H9 (cell line): Measurements from ENCODE around the gene PODXL2. TPM values are rescaled to one million over a fixed set of nuclear protein-coding genes. Genes with fewer than 3 reads are reported as not detected.

Source experiments
- DNase-seq: peaks from one replicate; pipeline ENCODE4 v3.0.0-alpha.2; 2017
- H2AFZ ChIP-seq: one replicate; pipeline ENCODE4 v1.6.1; 2013; ENCODE audit warnings: mild to moderate bottlenecking, low read length, control low read depth, moderate library complexity
- H2AK5ac ChIP-seq: 2 replicates; pipeline ENCODE4 v1.6.1; 2013; ENCODE audit warnings: low read length, control low read depth, mixed read lengths; ENCODE audit not compliant: insufficient read length
- H2BK120ac ChIP-seq: one replicate; pipeline ENCODE4 v1.6.1; 2013; ENCODE audit warnings: low read depth, mild to moderate bottlenecking, low read length, control low read depth, inconsistent platforms; ENCODE audit not compliant: poor library complexity, severe bottlenecking
- H2BK12ac ChIP-seq: 2 replicates; pipeline ENCODE4 v1.6.1; 2013; ENCODE audit warnings: low read length, control low read depth, mixed read lengths, low read depth; ENCODE audit not compliant: insufficient read length
- H2BK15ac ChIP-seq: 2 replicates; pipeline ENCODE4 v1.6.1; 2013; ENCODE audit warnings: low read depth, low read length, control low read depth
- H2BK20ac ChIP-seq: one replicate; pipeline ENCODE4 v1.6.1; 2013; ENCODE audit warnings: low read depth, mild to moderate bottlenecking, low read length, control low read depth, inconsistent platforms; ENCODE audit not compliant: poor library complexity, severe bottlenecking
- H2BK5ac ChIP-seq: 2 replicates; pipeline ENCODE4 v1.6.1; 2013; ENCODE audit warnings: low read length, control low read depth, mixed read lengths; ENCODE audit not compliant: insufficient read length
- H3K14ac ChIP-seq: 2 replicates; pipeline ENCODE4 v1.6.1; 2013; ENCODE audit warnings: low read length, control low read depth; ENCODE audit not compliant: insufficient read depth
- H3K18ac ChIP-seq: 2 replicates; pipeline ENCODE4 v1.6.1; 2013; ENCODE audit warnings: low read depth, mild to moderate bottlenecking, mixed read lengths, low read length, control low read depth; ENCODE audit not compliant: insufficient read length
- H3K23ac ChIP-seq: 2 replicates; pipeline ENCODE4 v1.6.1; 2013; ENCODE audit warnings: low read length, control low read depth, mixed read lengths, low read depth; ENCODE audit not compliant: insufficient read length
- H3K23me2 ChIP-seq: 2 replicates; pipeline ENCODE4 v1.6.1; 2013; ENCODE audit warnings: low read depth, mild to moderate bottlenecking, mixed read lengths, low read length, control low read depth; ENCODE audit not compliant: insufficient read length, poor library complexity, severe bottlenecking
- H3K27ac ChIP-seq: 2 replicates; pipeline ENCODE4 v1.5.1; 2013; ENCODE audit warnings: low read length, control low read depth, mixed read lengths, low read depth; ENCODE audit not compliant: insufficient read length
- H3K27me3 ChIP-seq: 2 replicates; pipeline ENCODE4 v1.6.1; 2013; ENCODE audit warnings: low read length, control low read depth, inconsistent platforms; ENCODE audit not compliant: insufficient read depth
- H3K4ac ChIP-seq: 2 replicates; pipeline ENCODE4 v1.6.1; 2013; ENCODE audit warnings: low read depth, mild to moderate bottlenecking, control low read depth, inconsistent platforms, low read length, moderate library complexity
- H3K4me1 ChIP-seq: 2 replicates; pipeline ENCODE4 v1.6.1; 2013; ENCODE audit warnings: low read length, control low read depth, inconsistent platforms; ENCODE audit not compliant: insufficient read depth
- H3K4me2 ChIP-seq: 2 replicates; pipeline ENCODE4 v1.6.1; 2013; ENCODE audit warnings: low read length, control low read depth, mixed read lengths; ENCODE audit not compliant: insufficient read length, insufficient read depth
- H3K56ac ChIP-seq: 2 replicates; pipeline ENCODE4 v1.6.1; 2013; ENCODE audit warnings: low read depth, mild to moderate bottlenecking, mixed read lengths, low read length, control low read depth; ENCODE audit not compliant: insufficient read length
- H3K79me1 ChIP-seq: 2 replicates; pipeline ENCODE4 v1.6.1; 2013; ENCODE audit warnings: low read depth, mild to moderate bottlenecking, moderate library complexity, low read length, control low read depth, inconsistent platforms; ENCODE audit not compliant: insufficient read depth, poor library complexity, severe bottlenecking
- H3K79me2 ChIP-seq: 2 replicates; pipeline ENCODE4 v1.6.1; 2013; ENCODE audit warnings: low read length, control low read depth, inconsistent platforms; ENCODE audit not compliant: insufficient read depth
- H3K9ac ChIP-seq: 2 replicates; pipeline ENCODE4 v1.6.1; 2013; ENCODE audit warnings: low read length, control low read depth, mixed read lengths; ENCODE audit not compliant: insufficient read length; ENCODE audit errors: extremely low read depth
- H3K9me3 ChIP-seq: one replicate; pipeline ENCODE4 v1.6.1; 2013; ENCODE audit warnings: low read depth, low read length, inconsistent platforms; ENCODE audit not compliant: control insufficient read depth
- H3T11ph ChIP-seq: one replicate; pipeline ENCODE4 v1.6.1; 2013; ENCODE audit warnings: mild to moderate bottlenecking, low read length, control low read depth, inconsistent platforms
- H4K20me1 ChIP-seq: one replicate; pipeline ENCODE4 v1.6.1; 2013; ENCODE audit not compliant: control insufficient read depth, insufficient read length, insufficient read depth
- H4K5ac ChIP-seq: 2 replicates; pipeline ENCODE4 v1.6.1; 2013; ENCODE audit warnings: low read depth, mild to moderate bottlenecking, mixed read lengths, low read length, control low read depth; ENCODE audit not compliant: insufficient read length
- H4K8ac ChIP-seq: replicated peaks from 2 replicates; pipeline ENCODE4 v1.6.1; 2013; ENCODE audit warnings: low read length, control low read depth, mixed read lengths, low read depth; ENCODE audit not compliant: insufficient read length
- H4K91ac ChIP-seq: 2 replicates; pipeline ENCODE4 v1.6.1; 2013; ENCODE audit warnings: low read depth, mild to moderate bottlenecking, moderate library complexity, mixed read lengths, low read length, control low read depth; ENCODE audit not compliant: insufficient read length
- H3K27ac Mint-ChIP-seq, 3 experiments: 2 replicates in 2 of 3; 3 replicates in 1 of 3; pipeline ENCODE4 v1.8.0; 2020 to 2021; ENCODE audit warnings: mixed read lengths in 3 of 3, mild to moderate bottlenecking in 1 of 3, moderate library complexity in 1 of 3
- H3K27me3 Mint-ChIP-seq: 2 replicates; pipeline ENCODE4 v1.8.0; 2021; ENCODE audit warnings: low read depth, mild to moderate bottlenecking, moderate library complexity, mixed read lengths
- H3K36me3 Mint-ChIP-seq, 3 experiments: 2 replicates in 2 of 3; 3 replicates in 1 of 3; pipeline ENCODE4 v1.8.0; 2020 to 2021; ENCODE audit warnings: low read depth in 3 of 3, mixed read lengths in 3 of 3; ENCODE audit not compliant: insufficient read depth in 1 of 3
- H3K4me1 Mint-ChIP-seq, 2 experiments: 2 replicates each; pipeline ENCODE4 v1.8.0; 2020; ENCODE audit warnings: mixed read lengths in 2 of 2
- H3K4me3 Mint-ChIP-seq, 2 experiments: 2 replicates in 1 of 2; 3 replicates in 1 of 2; pipeline ENCODE4 v1.8.0; 2020 to 2021; ENCODE audit warnings: mild to moderate bottlenecking in 2 of 2, mixed read lengths in 2 of 2, moderate library complexity in 1 of 2
- H3K9me3 Mint-ChIP-seq, 2 experiments: 2 replicates in 1 of 2; 3 replicates in 1 of 2; pipeline ENCODE4 v1.8.0; 2020; ENCODE audit warnings: mild to moderate bottlenecking in 2 of 2, mixed read lengths in 2 of 2, moderate library complexity in 1 of 2
- CTCF ChIP-seq: fragments of 200-600 bp; sonication (generic); conservative IDR thresholded peaks from 3 replicates; pipeline ENCODE4 v1.8.0; 2021; ENCODE audit warnings: antibody characterized with exemption, mild to moderate bottlenecking
- WGBS: extraction: QIAGEN DNeasy Blood & Tissue Kit; methylation state at CpG from one replicate; pipeline ENCODE4 v1.1.7; 2013; ENCODE audit warnings: missing lambda C conversion rate, low lambda C conversion rate, mixed read lengths; ENCODE audit not compliant: insufficient read length; ENCODE audit errors: extremely low coverage; 5-methylcytosine and 5-hydroxymethylcytosine counted together
- total RNA-seq: library from RNA; stranded (reverse); gene quantifications from 2 replicates; pipeline ENCODE4 v1.2.1, GENCODE V29; 2021

The PODXL2 gene
- total RNA-seq, 1 experiment from 2014 or later, result 24.6 TPM

- H3K4me3 Mint-ChIP-seq, result no peak overlapping the region; a peak in 1 of 5 replicates
- WGBS, result no CpG with 5 or more reads among the region's 4 CpGs
- H3K14ac ChIP-seq, result no peak overlapping the region
Observed at GRCh38 chr3:127595303-127595702, 33.7 kb upstream of the PODXL2 start.

More at GRCh38 chr3:127595303-127595702, 33.7 kb upstream of the PODXL2 start:
- H3K4me1 ChIP-seq, result no peaks in the 10 kb centered on the region
- H3K56ac ChIP-seq, result no peak overlapping the region
- no peaks in the 10 kb centered on the region for H3K9me3 ChIP-seq
- H2BK15ac ChIP-seq, result no peak overlapping the region
- TF ChIP-seq CTCF, result no peak
- H3K27me3 Mint-ChIP-seq, result peaks cover 9% of the 10 kb centered on the region
- no peak overlapping the region for H2BK12ac ChIP-seq
- no peaks in the 10 kb centered on the region; a peak in 1 of 5 replicates for H3K9me3 Mint-ChIP-seq
- H3T11ph ChIP-seq, result no peak overlapping the region
- no peak overlapping the region for H2AFZ ChIP-seq
- H3K4ac ChIP-seq, result no peak overlapping the region
- H2AK5ac ChIP-seq, result no peak overlapping the region
- no peak overlapping the region for H2BK20ac ChIP-seq
- H3K4me1 Mint-ChIP-seq, result peaks cover 26 to 29% of the 10 kb centered on the region in 2 experiments
- no peak overlapping the region for H3K23ac ChIP-seq
- no peak overlapping the region for H2BK5ac ChIP-seq
- peaks cover 8 to 21% (median 16%) of the 10 kb centered on the region in 3 experiments for H3K36me3 Mint-ChIP-seq
- H3K27ac ChIP-seq, result no peak overlapping the region
- peaks cover 9% of the 10 kb centered on the region for H3K23me2 ChIP-seq
- H4K91ac ChIP-seq, result no peak overlapping the region
- H4K20me1 ChIP-seq, result no peaks in the 10 kb centered on the region
- H2BK120ac ChIP-seq, result no peak overlapping the region
- no peak overlapping the region for H3K27ac Mint-ChIP-seq
- no peaks in the 10 kb centered on the region for H3K27me3 ChIP-seq
- no peak overlapping the region for H3K4me2 ChIP-seq
- H4K8ac ChIP-seq, result no peak overlapping the region
- H3K9ac ChIP-seq, result no peak overlapping the region
- peaks cover 14% of the 10 kb centered on the region; the same call in 1 of the 2 replicates for H3K79me2 ChIP-seq
- H4K5ac ChIP-seq, result no peak overlapping the region
- peaks cover 6% of the 10 kb centered on the region for H3K79me1 ChIP-seq
- no peak for DNase-seq
- no peak overlapping the region for H3K18ac ChIP-seq
